Gastrocnemius medialis (tissue), 4 donors: ENCODE data around the gene C11orf65.
"Not testable (repeated sequence)": the region's sequence is repeated elsewhere in the genome, so short reads cannot be mapped to it uniquely, and the experiment has no call there.

Source experiments
- CTCF ChIP-seq, 5 experiments: fragments of 450-650 bp in 3 of 5; fragments of 200-600 bp in 2 of 5; sonication (generic) in 2 of 5; IDR thresholded peaks in 4 of 5; conservative IDR thresholded peaks in 1 of 5; 1 replicate in 4 of 5; 2 replicates in 1 of 5; pipeline ENCODE4 v1.5.1; 2016 to 2019; ENCODE audit warnings: antibody characterized with exemption in 5 of 5, mild to moderate bottlenecking in 3 of 5, moderate library complexity in 3 of 5
- POLR2A ChIP-seq, 2 donors: fragments of 450-650 bp; IDR thresholded peaks; one replicate each; pipeline ENCODE4 v1.6.1; 2017; ENCODE audit warnings: antibody characterized with exemption in 2 of 2, mild to moderate bottlenecking in 2 of 2, moderate library complexity in 2 of 2

DNA sequence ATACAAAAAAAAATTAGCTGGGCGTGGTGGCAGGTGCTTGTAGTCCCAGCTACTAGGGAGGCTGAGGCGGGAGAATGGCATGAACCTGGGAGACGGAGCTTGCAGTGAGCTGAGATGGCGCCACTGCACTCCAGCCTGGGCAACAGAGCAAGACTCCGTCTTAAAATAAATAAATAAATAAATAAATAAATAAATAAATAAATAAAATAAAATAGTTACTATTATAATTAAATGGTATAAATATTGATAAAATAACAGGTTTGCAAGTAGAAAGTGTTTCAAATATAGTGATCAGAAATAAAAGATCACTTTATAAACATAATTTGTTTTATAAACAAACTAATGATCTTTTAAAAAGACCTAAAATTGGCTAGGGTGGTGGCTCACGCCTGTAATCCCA lies 70.7 kb downstream of the C11orf65 start:
- not testable (repeated sequence) for TF ChIP-seq CTCF (IDR thresholded peaks at IDR 0.05 in 4 of 5, conservative IDR thresholded peaks at IDR 0.05 in 1 of 5); POLR2A (IDR thresholded peaks at IDR 0.05)
